HG02981 (cell line): Measurements from ENCODE around the gene BSPRY.
"Not testable (repeated sequence)": the region's sequence is repeated elsewhere in the genome, so short reads cannot be mapped to it uniquely, and the experiment has no call there.

Source experiments
- ATAC-seq: cut with Tn5 transposase; IDR thresholded peaks from one replicate; pipeline ENCODE4 v1.9.1; 2021; ENCODE audit warnings: mild to moderate bottlenecking, moderate library complexity; ENCODE audit not compliant: unreplicated experiment

Gene BSPRY

GRCh38 chr9:113341712-113342410 lies 7.5 kb upstream of the BSPRY start:
- no peak for ATAC-seq

DNA sequence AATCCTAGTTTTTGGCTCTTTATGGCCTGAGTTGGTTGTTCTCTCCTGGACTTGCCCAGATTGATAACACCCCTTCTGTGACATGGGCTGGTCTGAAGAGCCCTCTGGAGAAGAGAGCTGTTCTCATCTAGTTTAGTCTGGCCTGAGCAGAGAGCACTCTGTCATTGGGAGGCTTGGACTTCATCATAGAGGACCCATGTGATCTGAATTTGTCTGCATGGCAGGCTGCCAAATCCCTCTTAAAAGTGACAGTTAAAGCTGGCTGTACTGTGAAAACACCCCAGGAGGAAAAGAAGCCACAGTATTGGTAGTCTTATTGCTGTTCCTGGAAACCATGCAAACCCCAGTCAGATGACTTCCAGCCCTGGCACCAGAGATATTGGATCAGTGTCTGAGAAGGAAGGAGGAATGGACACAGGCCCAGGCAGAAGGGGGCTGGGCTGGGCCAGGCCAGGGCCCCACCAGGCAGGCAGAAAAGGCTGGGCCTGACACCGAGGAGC lies 5.6 kb upstream of the BSPRY start:
- no peak for ATAC-seq

DNA sequence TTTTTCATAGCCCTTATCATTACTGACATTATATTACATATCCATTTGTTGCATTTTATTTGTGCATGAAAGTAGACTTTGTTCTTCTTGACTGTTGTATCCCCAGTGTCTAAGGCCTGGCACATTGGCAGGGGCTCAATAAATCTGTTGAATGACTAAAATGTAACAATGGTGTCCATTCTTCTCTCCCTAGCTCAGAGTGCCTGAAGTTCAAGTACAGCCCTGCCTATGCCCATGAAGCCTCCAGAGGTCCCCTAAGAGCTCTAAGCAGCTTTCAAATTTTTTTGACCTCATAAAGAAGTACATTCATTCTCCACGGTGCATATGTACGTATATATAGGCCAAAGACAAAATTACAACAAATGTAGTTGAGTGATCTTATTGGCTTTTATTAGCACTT lies 4.2 kb upstream of the BSPRY start:
- no peak for ATAC-seq

- no peak for ATAC-seq
These were observed 3.7 kb upstream of the BSPRY start for GRCh38 chr9:113345671-113346070.

DNA sequence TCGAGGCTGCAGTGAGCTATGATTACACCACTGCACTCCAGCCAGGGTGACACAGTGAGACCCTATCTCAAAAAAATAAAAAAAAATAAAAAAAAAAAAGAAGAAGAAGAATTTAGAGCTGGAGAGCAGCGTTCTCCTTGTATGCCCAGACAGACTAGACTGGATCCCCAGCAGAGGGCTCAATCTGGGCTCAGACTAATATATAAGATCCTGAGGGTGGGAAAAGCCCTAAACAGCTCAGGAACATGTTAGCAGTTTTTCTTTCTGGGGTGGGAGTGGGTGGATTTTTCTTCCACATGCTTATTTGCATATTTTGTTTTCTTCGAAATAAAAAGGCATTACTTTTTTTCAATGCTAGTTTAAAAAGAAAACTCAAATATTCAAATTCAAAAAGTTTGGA lies 904 bp upstream of the BSPRY start:
- no peak for ATAC-seq

- no peak for ATAC-seq
These were observed 286 bp upstream of the BSPRY start for GRCh38 chr9:113349066-113349444.

DNA sequence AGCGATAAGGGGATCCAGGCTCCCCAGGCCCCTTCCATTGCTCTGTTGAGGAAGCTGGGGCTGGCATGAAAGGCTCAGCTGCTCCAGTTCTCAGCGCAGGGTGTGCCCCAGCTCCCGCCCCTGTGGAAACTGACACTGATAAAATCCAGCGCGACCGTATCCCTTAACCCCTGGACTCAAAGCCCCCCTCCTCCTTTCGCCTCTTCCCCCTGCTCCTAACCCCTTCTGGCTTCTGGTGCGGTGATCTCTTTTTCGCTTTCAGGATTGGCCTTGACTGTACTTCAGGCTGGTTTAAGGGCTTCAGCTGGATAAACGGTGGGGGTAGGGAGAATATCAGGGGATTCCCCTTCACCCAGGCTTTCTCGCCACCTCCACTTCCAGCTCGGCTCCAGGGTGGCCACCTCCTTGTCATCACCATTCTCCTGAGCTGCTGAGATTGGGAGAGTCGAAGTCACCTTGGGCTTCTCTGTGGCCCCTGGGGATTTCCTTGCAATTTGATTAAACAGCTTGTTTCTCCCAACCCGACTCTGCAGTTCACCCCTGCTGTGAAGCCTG lies 843 bp downstream of the BSPRY start:
- ATAC-seq, result no peak

GRCh38 chr9:113350937-113351336 lies 1.6 kb downstream of the BSPRY start:
- ATAC-seq, result no peak

GRCh38 chr9:113352006-113352405 lies 2.7 kb downstream of the BSPRY start:
- ATAC-seq, result no peak

- ATAC-seq, result no peak
These were observed 3.1 kb downstream of the BSPRY start for GRCh38 chr9:113352411-113352810.

GRCh38 chr9:113355040-113355596 lies 5.8 kb downstream of the BSPRY start:
- ATAC-seq, result no peak

- ATAC-seq, result no peak
These were observed 7.4 kb downstream of the BSPRY start for GRCh38 chr9:113356686-113357292.

GRCh38 chr9:113359385-113359784 lies 10.0 kb downstream of the BSPRY start:
- no peak for ATAC-seq

DNA sequence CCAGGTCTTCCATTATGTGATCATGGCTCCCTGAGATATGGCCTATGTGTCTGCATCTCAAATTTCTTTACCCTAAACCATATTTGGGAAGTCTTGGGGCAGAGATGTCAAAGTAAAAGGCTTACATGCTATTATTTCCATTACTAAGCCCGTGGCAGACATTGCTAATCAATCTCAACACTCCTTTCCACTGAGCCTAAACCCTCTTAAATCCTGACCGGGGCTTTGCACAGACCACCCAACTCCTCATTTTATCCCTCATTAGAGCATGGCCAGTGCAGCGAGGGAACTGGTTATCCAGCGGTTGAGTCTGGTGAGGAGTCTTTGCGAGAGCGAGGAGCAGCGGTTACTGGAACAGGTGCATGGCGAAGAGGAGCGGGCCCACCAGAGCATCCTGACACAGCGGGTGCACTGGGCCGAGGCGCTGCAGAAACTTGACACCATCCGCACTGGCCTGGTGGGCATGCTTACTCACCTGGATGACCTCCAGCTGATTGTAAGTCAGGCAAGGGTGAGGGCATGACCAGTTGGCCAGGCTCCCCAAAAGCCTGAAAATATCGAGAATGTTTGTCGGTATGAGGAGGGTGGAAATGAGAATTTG lies 11.0 kb downstream of the BSPRY start:
- ATAC-seq, result no peak

DNA sequence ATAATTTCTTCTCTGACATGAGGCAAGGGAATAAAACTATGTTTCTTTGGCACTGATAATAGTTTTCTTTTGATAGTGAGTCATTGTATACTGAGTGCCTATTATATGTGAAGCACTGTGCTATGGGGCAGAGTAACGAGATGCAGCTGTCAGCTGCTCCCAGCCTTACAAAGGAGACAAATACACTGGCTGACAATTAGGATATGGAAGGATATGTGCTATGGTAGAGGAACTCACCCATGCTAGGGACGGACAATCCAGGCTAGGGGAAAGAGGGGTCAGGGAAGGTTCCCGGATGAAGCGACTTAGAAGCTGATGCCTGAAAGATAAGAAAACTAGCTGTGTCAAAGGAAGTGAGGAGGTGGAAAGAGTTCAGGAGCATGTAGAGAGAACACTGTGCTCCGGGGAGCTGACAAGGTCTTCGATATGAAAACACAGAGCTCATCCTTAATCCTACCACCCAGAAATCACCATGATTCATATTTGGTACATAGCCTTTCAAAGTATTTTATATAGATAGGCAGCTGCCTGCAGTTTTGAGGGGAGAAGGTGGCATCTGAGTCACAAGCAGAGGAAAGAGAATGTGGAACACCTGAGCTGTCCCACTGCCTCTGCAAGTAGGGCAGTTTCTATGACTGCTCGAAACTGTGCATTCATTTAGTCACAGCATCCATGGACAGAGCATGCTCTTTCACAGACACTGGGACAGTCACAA lies 12.1 kb downstream of the BSPRY start:
- ATAC-seq, result no peak

- ATAC-seq, result no peak
These were observed 14.0 kb downstream of the BSPRY start for GRCh38 chr9:113363336-113363735.

GRCh38 chr9:113364951-113365350 lies 15.6 kb downstream of the BSPRY start:
- ATAC-seq, result no peak

DNA sequence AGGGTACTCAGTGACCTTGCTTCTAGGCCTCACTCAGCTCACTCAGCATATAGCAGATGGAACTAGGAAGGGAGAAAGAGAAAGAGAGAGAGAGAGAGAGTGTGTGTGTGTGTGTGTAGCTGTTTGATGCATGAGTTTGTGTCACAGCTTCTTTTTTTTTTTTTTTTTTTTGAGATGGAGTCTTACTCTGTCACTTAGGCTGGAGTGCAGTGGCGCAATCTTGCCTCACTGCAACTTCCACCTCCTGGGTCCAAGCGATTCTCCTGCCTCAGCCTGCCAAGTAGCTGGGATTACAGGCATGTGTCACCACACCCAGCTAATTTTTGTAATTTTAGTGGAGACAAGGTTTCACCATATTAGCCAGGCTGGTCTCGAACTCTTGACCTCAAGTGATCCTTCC lies 16.3 kb downstream of the BSPRY start:
- ATAC-seq, result not testable (repeated sequence)

- no peak for ATAC-seq
These were observed 19.1 kb downstream of the BSPRY start for GRCh38 chr9:113368348-113368981.

DNA sequence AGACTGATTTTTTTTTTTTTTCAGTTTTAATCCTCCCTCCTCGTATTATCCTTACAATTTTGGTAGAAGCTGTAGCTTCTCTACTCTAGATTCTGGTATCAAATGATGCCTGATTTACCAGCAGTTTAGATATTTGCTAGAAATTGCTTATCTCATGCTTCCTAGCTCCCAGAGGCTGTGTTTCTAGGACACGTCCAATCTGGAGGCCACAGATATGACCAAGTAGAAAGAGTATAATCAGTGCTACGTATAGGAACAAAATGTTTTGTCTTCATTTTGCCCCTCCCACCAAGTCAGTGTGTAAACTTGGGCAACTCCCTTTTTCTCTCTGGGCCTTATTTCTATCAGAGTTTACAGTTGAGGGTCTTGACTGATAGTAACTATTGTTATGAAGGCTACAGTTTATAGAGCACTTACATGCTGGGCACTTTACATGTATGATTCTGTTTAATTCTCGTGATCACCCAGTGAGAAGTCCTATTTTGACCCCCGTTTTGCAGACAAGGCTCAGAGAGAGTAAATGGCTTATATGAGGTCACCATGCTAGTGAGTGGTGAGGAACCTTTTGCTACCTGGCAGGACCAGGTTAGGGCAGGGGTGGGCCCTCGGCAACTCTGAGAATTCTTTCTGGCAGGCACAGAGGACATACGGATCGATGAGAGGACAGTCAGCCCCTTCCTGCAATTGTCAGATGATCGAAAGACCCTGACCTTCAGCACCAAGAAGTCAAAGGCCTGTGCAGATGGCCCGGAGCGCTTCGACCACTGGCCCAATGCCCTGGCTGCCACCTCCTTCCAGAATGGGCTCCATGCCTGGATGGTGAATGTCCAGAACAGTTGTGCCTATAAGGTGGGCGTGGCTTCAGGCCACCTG lies 19.9 kb downstream of the BSPRY start:
- no peak for ATAC-seq
